AG10803 (cell line): ENCODE measurements around the gene A3GALT2.

Experiments used
- DNase-seq: peaks from one replicate; pipeline ENCODE4 v3.0.0; 2010; ENCODE audit warnings: low read depth
- H3K4me3 ChIP-seq: 2 replicates; pipeline ENCODE4 v1.5.1; 2011; ENCODE audit warnings: mild to moderate bottlenecking, low read length, control low read depth
- TF ChIP-seq, protein P1 (sequence below): conservative IDR thresholded peaks from 2 replicates; pipeline ENCODE4 v1.5.1; 2011; ENCODE audit warnings: mild to moderate bottlenecking, low read length, control low read depth, inconsistent platforms

The A3GALT2 gene

DNA sequence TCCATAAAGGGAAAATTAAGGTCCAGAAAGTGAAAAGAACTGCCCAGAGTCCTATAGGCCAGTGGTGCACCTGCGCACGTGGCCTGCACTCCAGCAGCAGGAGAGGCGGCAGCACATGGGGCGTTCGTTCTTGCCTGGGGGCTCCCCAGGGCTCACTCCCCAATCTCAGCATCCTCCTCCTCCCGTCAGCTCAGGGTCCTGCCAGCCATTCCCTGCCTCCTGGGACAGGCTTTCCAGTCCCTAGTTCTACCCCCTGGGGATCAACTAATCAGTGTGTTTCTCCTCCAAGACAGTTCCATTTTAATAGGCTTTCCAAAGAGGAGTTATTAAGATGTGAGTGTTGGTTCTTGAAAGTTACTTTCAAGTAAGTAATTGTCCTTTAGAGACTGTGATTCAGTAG is 1.2 kb upstream of the A3GALT2 start:
- no peak overlapping the region for H3K4me3 ChIP-seq
- TF ChIP-seq, protein P1, sequence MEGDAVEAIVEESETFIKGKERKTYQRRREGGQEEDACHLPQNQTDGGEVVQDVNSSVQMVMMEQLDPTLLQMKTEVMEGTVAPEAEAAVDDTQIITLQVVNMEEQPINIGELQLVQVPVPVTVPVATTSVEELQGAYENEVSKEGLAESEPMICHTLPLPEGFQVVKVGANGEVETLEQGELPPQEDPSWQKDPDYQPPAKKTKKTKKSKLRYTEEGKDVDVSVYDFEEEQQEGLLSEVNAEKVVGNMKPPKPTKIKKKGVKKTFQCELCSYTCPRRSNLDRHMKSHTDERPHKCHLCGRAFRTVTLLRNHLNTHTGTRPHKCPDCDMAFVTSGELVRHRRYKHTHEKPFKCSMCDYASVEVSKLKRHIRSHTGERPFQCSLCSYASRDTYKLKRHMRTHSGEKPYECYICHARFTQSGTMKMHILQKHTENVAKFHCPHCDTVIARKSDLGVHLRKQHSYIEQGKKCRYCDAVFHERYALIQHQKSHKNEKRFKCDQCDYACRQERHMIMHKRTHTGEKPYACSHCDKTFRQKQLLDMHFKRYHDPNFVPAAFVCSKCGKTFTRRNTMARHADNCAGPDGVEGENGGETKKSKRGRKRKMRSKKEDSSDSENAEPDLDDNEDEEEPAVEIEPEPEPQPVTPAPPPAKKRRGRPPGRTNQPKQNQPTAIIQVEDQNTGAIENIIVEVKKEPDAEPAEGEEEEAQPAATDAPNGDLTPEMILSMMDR = no peak
- DNase-seq = no peak

DNA sequence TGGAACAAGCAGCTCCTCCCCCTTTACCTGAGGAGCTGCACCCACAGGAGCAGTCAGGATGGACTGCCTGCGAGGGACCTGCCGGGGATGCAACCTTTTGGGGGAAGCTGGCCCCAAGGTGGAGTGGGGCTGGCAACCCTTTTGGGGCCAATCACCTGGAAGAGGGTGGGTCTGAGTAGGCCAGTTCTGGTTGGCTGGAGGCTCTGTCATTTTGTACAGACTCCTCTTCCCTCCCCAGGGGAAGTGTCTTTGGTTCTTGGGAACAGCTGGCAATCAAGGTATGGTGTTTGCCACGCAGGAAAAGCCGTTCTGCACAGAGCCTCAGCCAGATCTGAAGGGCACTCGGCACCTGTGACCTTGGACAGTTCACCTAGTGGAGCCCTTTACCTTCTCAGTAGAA is 280 bp upstream of the A3GALT2 start:
- TF ChIP-seq, protein P1 = no peak
- DNase-seq = no peak
- H3K4me3 ChIP-seq = no peak overlapping the region

DNA sequence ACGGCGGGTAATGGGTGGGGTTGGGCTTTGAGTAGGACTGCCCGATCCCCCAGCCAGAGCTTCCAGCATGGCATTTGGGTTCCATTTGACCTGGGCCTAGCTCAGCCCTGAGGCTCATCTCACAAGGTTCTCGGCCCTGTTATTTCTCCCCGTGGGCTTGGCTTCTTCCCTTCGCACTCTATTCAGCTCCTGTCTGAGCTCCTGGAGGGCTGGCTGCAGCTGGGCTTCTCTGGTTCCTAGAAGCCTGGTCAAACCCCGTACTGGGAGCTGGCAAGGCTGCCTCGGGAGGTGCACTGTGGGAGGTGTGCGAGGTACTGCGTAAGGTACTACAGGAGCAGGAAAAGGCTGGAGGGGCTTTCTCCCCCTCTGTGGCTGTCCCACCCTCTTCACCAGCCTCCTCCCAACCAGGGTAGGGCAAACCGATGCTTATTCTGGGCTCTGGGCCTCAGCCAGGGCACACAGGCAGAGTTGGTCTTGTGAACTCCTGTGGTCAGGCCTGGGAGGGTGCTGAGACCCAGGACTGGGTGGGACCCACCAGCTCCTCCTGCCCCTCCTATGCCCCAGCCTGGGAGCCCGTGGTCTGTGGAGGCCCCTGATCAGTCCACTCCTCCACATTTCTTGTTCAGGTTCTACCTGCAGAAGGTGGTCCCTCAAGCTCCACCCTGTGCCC is 814 bp downstream of the A3GALT2 start:
- H3K4me3 ChIP-seq = no peak overlapping the region
- DNase-seq = no peak
- TF ChIP-seq, protein P1 = no peak

DNA sequence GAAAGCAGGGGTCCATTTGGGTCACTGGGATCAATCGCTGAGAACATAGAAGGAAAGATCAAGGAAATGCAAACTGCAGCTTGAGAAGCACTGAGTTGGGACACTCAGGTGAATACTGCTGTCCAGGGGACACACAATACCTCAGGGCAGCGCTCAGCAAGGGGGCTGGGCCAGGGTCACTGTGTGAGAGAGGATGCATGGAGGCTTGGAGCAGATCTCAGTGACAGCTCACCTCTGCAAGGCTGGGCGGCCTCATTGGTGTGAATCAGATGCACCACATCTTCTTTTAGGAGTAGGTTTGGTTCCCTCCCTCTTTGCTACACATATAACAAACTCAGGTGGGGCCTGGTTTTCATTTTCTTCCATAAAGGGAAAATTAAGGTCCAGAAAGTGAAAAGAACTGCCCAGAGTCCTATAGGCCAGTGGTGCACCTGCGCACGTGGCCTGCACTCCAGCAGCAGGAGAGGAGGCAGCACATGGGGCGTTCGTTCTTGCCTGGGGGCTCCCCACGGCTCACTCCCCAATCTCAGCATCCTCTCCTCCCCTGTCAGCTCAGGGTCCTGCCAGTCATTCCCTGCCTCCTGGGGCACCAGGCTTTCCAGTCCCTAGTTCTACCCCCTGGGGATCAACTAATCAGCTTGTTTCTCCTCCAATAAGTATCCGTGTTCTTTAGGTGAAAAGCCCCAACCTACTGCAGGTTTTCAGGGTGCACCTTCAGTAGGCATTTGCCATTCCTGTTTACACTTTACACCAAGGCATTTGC is 1.5 kb downstream of the A3GALT2 start:
- no peak for DNase-seq
- TF ChIP-seq, protein P1 = no peak

DNA sequence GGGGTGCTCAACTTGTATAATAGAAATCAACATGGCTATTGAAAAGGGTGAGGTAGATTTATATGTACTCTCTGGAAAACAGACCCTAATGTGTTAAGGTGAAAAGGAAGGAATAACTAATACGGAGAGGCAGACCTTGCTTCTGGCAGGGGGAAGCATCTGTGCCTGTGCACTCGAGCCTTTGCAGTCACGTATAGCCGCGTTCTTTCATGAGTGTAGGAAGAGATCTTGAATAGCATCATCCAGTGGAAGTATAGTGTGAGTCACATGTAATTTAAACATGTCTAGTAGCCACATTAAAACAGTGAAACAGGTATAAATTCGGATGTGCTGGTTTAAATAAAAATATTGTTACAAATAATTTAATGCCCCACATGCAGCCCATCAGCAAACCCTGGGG is 3.0 kb downstream of the A3GALT2 start:
- TF ChIP-seq, protein P1 = no peak

More for the DNA sequence above, 1.5 kb downstream of the A3GALT2 start:
- H3K4me3 ChIP-seq = no peak overlapping the region

DNA sequence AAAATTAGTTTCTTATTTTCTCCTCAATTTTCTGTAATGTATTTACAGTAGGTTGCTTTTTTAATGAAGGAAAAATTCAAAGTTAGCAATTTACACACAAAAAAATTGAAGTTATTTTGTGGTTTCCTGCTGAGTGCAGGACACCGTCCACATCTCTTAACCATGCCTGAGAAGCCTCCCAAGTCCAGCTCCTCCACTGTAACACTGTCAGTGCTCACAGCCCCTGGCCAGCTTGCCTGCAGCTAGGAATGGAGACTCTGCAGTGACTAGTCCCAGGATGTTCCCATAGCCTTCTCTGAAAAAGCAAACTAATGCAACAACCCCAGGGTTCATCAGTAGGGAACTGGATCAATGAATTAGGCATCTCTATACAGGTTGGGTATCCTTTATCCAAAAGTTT is 3.5 kb downstream of the A3GALT2 start:
- TF ChIP-seq, protein P1 = no peak
- DNase-seq = peak; percentile 46

More for the DNA sequence above, 3.0 kb downstream of the A3GALT2 start:
- no peak overlapping the region for H3K4me3 ChIP-seq
- DNase-seq = no peak

DNA sequence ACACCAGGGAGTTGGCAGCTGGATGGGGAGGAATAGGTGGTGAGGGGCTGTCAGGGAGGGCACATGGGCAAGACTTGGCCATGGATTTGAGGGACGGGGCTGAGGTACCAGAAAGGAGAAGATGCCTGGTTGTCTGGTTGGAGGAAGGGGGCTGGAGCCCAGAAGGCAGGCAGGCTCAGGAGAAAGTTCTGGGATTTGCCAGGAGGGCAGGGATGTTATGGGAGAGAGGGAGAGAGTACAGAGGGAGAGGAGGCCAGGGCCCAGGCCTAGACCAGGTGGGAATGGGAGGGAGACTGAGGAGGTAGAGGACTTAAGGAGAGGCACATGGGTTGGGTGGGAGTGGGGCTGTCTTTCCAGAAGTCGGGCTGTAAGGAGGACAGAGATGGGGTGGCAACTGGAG is 4.3 kb downstream of the A3GALT2 start:
- TF ChIP-seq, protein P1 = no peak
- DNase-seq = no peak
- H3K4me3 ChIP-seq = no peak overlapping the region

More for the DNA sequence above, 3.5 kb downstream of the A3GALT2 start:
- H3K4me3 ChIP-seq = no peak overlapping the region
